ENCODE measurements around the gene ITPR2. TPM values are rescaled to one million over a fixed set of nuclear protein-coding genes. Genes with fewer than 3 reads are reported as not detected.
A peak's percentile ranks its signal among the peaks of the same experiment; 100 is the strongest.

ITPR2 gene
- total and polyA plus RNA-seq, 4 donors, result 1.5 to 84.8 (median 21.8) TPM

DNA sequence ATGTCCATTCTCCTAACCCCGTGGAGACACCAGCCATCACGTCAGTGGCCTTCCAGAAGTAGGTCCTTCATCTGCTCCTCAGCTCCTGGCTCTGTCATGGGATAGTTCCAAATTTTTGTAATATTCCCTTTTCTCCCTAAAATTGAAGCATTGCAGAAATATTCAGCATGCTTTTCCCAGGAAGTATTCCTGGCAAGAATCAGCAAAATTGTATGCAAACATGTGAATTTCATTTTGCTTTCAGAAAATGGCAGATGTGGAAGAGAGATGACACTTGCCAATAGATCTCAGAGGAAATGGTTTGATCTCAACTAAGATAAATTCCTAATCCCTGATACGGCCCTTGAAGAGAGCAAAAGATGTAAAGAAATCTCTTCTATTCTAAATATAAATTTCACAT, 298.9 kb downstream of the ITPR2 start:
- no peaks in the 10 kb centered on the region for H3K9me3 ChIP-seq (ENCODE audit: control insufficient read depth, low read length)
- no peaks in the 10 kb centered on the region for H3K27me3 ChIP-seq (ENCODE audit: control insufficient read depth in 1 of 2, insufficient read depth in 2 of 2, low read length in 1 of 2)
- 94 to 95% methylated on average over 3 of the region's 3 CpGs for WGBS, 2 donors
- H3K27ac ChIP-seq (ENCODE audit: low read depth in 1 of 2, low read length in 2 of 2), result no peak overlapping the region
- ATAC-seq (ENCODE audit: low FRiP score) (no peak), DNase-seq (no peak)
- H3K36me3 ChIP-seq (ENCODE audit: control insufficient read depth in 1 of 2, insufficient read depth in 2 of 2, low read length in 1 of 2), result no peaks in the 10 kb centered on the region
- no peak overlapping the region for H3K4me3 ChIP-seq (ENCODE audit: low read length in 2 of 2)
- intact Hi-C loops (cut with DNase I), result no loop called here
- H3K4me1 ChIP-seq (ENCODE audit: control insufficient read depth in 1 of 2, insufficient read depth in 2 of 2, low read length in 2 of 2), result peaks cover 0 to 2% of the 10 kb centered on the region in 2 donors

DNA sequence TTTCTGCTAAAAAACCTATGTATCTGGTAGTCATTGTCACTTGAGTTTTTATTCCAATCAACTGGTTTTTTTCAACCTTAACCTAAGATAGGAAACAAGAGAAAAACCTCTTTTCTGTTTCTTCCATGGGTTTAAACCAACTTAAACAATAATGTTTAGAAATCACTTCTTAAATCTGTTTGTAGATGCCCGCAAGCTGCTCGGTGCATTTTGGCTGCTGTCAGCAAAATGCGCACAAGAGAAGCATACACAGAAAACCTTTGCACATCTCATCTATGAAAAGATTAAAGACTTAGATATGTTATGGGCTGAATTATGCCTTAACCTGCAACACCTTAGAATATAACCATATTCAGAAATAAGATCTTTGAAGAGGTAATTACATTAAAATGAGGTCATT, 299.8 kb downstream of the ITPR2 start:
- DNase-seq (no peak), ATAC-seq (ENCODE audit: low FRiP score) (no peak)
- Histone ChIP-seq H3K9me3 (ENCODE audit: control insufficient read depth, low read length) (no peaks in the 10 kb centered on the region), H3K4me3 (ENCODE audit: low read length in 2 of 2) (no peak overlapping the region), H3K27me3 (ENCODE audit: control insufficient read depth in 1 of 2, insufficient read depth in 2 of 2, low read length in 1 of 2) (no peaks in the 10 kb centered on the region), H3K27ac (ENCODE audit: low read depth in 1 of 2, low read length in 2 of 2) (no peak overlapping the region), H3K4me1 (ENCODE audit: control insufficient read depth in 1 of 2, insufficient read depth in 2 of 2, low read length in 2 of 2) (peaks cover 0 to 2% of the 10 kb centered on the region in 2 donors), H3K36me3 (ENCODE audit: control insufficient read depth in 1 of 2, insufficient read depth in 2 of 2, low read length in 1 of 2) (no peaks in the 10 kb centered on the region)
- WGBS, 2 donors, result 96 to 97% methylated on average over 3 of the region's 3 CpGs
- intact Hi-C loops (cut with DNase I), result no loop called here

DNA sequence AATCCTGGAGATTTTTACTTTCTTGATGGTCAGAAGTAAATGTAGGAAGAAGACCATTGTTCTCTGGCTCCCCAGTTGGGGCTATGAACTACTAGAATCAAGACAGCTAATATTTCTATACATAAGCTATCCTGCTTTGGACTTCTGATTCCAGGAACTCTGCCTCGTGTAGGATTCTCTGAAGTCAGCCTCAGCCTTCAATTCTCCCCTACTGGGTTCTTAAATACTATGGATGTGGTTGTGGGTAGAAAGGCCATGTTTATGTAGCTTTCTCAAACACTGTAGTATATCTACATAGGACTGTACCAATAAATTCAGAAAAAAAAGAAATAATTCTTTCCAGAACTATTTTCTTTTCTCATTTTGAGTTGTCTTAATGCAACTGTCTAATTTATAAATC, 302.5 kb downstream of the ITPR2 start:
- Histone ChIP-seq H3K4me1 (ENCODE audit: control insufficient read depth in 1 of 2, insufficient read depth in 2 of 2, low read length in 2 of 2) (peaks cover 0 to 2% of the 10 kb centered on the region in 2 donors), H3K27ac (ENCODE audit: low read depth in 1 of 2, low read length in 2 of 2) (no peak overlapping the region), H3K9me3 (ENCODE audit: control insufficient read depth, low read length) (peaks cover 2% of the 10 kb centered on the region), H3K27me3 (ENCODE audit: control insufficient read depth in 1 of 2, insufficient read depth in 2 of 2, low read length in 1 of 2) (no peaks in the 10 kb centered on the region), H3K4me3 (ENCODE audit: low read length in 2 of 2) (no peak overlapping the region), H3K36me3 (ENCODE audit: control insufficient read depth in 1 of 2, insufficient read depth in 2 of 2, low read length in 1 of 2) (no peaks in the 10 kb centered on the region)
- 82 to 85% methylated on average over 1 of the region's 1 CpG for WGBS, 2 donors
- no peak for ATAC-seq (ENCODE audit: low FRiP score)
- intact Hi-C loops (cut with DNase I), result no loop called here
- DNase-seq, result no peak

DNA sequence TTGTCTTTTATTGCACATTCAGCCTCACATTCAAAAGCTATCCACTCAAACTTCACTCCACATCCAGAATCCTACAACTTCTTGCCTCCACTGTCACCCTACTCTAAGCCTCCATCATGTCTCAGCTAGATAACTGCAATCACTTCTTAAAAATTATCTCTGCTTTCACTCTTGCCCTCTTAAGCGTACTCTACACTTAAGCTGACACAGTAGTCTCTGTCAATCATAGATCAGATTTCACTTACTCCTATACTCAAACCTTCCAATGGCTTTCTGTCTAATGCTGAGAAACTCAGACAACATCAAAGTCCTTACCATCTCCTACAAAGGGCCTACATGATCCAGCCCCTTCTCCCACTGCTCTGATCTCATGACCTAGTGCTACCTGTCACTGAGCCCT, 304.1 kb downstream of the ITPR2 start:
- no peak overlapping the region for H3K27ac ChIP-seq (ENCODE audit: low read depth in 1 of 2, low read length in 2 of 2)
- peaks cover 0 to 2% of the 10 kb centered on the region in 2 donors for H3K4me1 ChIP-seq (ENCODE audit: control insufficient read depth in 1 of 2, insufficient read depth in 2 of 2, low read length in 2 of 2)
- H3K27me3 ChIP-seq (ENCODE audit: control insufficient read depth in 1 of 2, insufficient read depth in 2 of 2, low read length in 1 of 2), result no peaks in the 10 kb centered on the region
- ATAC-seq (ENCODE audit: low FRiP score), result no peak
- H3K9me3 ChIP-seq (ENCODE audit: control insufficient read depth, low read length), result peaks cover 2% of the 10 kb centered on the region
- no peaks in the 10 kb centered on the region for H3K36me3 ChIP-seq (ENCODE audit: control insufficient read depth in 1 of 2, insufficient read depth in 2 of 2, low read length in 1 of 2)
- intact Hi-C loops (cut with DNase I), result no loop called here
- 93 to 100% methylated on average over 1 of the region's 1 CpG for WGBS, 2 donors
- DNase-seq, result no peak
- no peak overlapping the region for H3K4me3 ChIP-seq (ENCODE audit: low read length in 2 of 2)

DNA sequence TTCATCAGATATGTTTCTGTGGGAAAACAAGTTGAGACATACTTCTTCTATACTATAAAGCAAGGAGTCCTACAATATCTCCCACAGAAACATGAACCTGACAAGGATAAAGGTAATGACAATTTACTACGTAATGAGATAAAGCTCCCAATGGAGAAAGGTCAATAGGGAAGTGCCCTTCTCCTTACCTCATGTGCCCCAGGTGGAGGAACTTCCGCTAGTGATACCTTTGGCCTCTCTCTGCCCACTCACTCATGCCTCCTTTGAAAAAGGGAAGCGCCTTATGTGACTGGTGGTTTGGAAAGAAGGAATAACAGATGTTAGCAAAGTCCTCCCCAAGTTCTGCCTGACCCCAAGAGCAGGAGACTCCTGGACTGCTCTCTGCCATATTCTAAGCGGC, 305.3 kb downstream of the ITPR2 start:
- DNase-seq (no peak), ATAC-seq (ENCODE audit: low FRiP score) (no peak)
- H3K9me3 ChIP-seq (ENCODE audit: control insufficient read depth, low read length), result peaks cover 2% of the 10 kb centered on the region
- peaks cover 0 to 2% of the 10 kb centered on the region in 2 donors for H3K4me1 ChIP-seq (ENCODE audit: control insufficient read depth in 1 of 2, insufficient read depth in 2 of 2, low read length in 2 of 2)
- H3K36me3 ChIP-seq (ENCODE audit: control insufficient read depth in 1 of 2, insufficient read depth in 2 of 2, low read length in 1 of 2), result no peaks in the 10 kb centered on the region
- H3K27ac ChIP-seq (ENCODE audit: low read depth in 1 of 2, low read length in 2 of 2), result peak overlapping the region in 1 of 2 donors; percentile 19
- H3K4me3 ChIP-seq (ENCODE audit: low read length in 2 of 2), result no peak overlapping the region
- intact Hi-C loops (cut with DNase I), result no loop called here
- no peaks in the 10 kb centered on the region for H3K27me3 ChIP-seq (ENCODE audit: control insufficient read depth in 1 of 2, insufficient read depth in 2 of 2, low read length in 1 of 2)
- 92 to 95% methylated on average over 4 of the region's 4 CpGs for WGBS, 2 donors

DNA sequence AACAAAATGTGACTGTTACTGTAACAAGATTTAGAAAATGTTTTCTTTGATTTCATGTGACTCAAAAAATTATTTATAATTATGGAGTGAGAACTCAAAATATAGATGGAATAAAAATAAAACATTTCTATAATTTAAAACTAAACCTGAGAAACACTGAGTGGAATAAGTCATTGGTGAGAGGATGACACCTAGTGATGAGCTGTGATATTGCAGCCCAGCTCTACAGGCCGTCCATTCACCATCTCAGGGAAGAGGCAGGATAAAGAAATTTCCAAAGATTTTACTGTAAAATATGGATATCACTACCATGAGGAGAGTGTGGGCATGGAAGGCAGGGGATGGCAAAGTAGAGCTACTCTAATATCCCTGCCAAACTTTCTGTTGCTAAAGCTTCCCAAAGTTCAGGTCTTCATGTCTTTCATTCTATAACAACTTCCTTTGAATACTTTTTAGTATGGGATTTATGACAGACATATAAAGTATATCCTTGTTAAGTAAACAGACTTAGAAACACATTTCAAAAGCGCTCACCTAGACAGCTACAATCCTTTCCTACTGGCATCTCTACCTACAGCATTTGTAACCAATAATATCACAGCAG, 308.0 kb downstream of the ITPR2 start:
- Histone ChIP-seq H3K4me3 (ENCODE audit: low read length in 2 of 2) (no peak overlapping the region), H3K9me3 (ENCODE audit: control insufficient read depth, low read length) (peaks cover 2% of the 10 kb centered on the region), H3K4me1 (ENCODE audit: control insufficient read depth in 1 of 2, insufficient read depth in 2 of 2, low read length in 2 of 2) (no peaks in the 10 kb centered on the region), H3K36me3 (ENCODE audit: control insufficient read depth in 1 of 2, insufficient read depth in 2 of 2, low read length in 1 of 2) (no peaks in the 10 kb centered on the region), H3K27ac (ENCODE audit: low read depth in 1 of 2, low read length in 2 of 2) (no peak overlapping the region), H3K27me3 (ENCODE audit: control insufficient read depth in 1 of 2, insufficient read depth in 2 of 2, low read length in 1 of 2) (no peaks in the 10 kb centered on the region)
- no peak for DNase-seq
- ATAC-seq (ENCODE audit: low FRiP score), result no peak
- intact Hi-C loops (cut with DNase I), result loop anchor here in 1 of 2 donors (5.0 kb wide), 1 partner anchor 413 kb away; no protein-coding TSS in a partner anchor
- 97 to 100% methylated on average over 2 of the region's 2 CpGs for WGBS, 2 donors

DNA sequence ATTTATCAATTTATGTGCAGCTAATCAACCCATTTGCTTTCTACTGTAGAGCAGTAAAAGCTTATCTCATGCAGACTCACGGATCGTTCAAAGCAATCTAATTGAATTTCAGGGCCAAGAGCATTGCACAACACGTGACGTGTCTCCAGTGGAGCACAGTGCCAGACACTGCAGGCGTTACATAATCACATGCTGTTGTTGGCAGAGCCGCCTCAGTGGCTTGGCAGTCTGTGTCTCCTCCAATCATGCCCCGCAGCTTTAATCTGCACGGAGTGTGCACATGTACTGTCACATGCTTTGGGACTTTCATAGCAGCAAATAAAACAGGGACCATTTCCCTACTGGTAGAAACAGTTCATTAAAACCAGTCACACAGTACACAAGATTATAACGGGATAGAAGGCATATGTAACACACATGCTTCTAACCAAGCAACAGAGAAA, 309.3 kb downstream of the ITPR2 start:
- ATAC-seq (ENCODE audit: low FRiP score) (peak; percentile 99), DNase-seq (peak; percentile 90 to 93)
- peaks cover 2% of the 10 kb centered on the region for H3K9me3 ChIP-seq (ENCODE audit: control insufficient read depth, low read length)
- H3K4me3 ChIP-seq (ENCODE audit: low read length in 2 of 2), result no peak overlapping the region
- no peaks in the 10 kb centered on the region for H3K27me3 ChIP-seq (ENCODE audit: control insufficient read depth in 1 of 2, insufficient read depth in 2 of 2, low read length in 1 of 2)
- no peaks in the 10 kb centered on the region for H3K36me3 ChIP-seq (ENCODE audit: control insufficient read depth in 1 of 2, insufficient read depth in 2 of 2, low read length in 1 of 2)
- 2% methylated on average over 9 of the region's 9 CpGs for WGBS, 2 donors
- no peak overlapping the region for H3K27ac ChIP-seq (ENCODE audit: low read depth in 1 of 2, low read length in 2 of 2)
- no peaks in the 10 kb centered on the region for H3K4me1 ChIP-seq (ENCODE audit: control insufficient read depth in 1 of 2, insufficient read depth in 2 of 2, low read length in 2 of 2)
- intact Hi-C loops (cut with DNase I), result loop anchor here in 1 of 2 donors (5.0 kb wide), 1 partner anchor 411 kb away; no protein-coding TSS in a partner anchor

DNA sequence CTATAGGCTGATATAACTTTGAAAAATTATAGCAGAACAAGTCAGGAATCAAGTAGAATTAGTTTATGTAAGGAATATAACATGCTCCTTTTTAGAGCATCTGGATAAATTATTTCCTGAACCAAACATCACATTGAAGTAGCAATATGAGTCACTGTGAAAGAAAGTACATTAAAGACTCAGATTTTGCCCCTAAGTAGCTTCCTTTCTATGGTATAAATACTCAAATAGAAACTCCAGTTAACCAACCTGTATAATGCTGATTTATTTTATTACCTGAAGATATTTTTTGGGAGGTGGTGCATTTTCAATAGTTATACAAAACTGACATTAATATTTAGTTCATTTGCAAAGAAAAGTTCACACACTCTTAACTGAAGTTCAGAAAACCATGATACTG, 312.1 kb downstream of the ITPR2 start:
- intact Hi-C loops (cut with DNase I), result loop anchor here in 1 of 2 donors (5.0 kb wide), 1 partner anchor 409 kb away; no protein-coding TSS in a partner anchor
- no peak for ATAC-seq (ENCODE audit: low FRiP score)
- DNase-seq, result no peak
- Histone ChIP-seq H3K4me1 (ENCODE audit: control insufficient read depth in 1 of 2, insufficient read depth in 2 of 2, low read length in 2 of 2) (no peaks in the 10 kb centered on the region), H3K27ac (ENCODE audit: low read depth in 1 of 2, low read length in 2 of 2) (no peak overlapping the region), H3K9me3 (ENCODE audit: control insufficient read depth, low read length) (peaks cover 2% of the 10 kb centered on the region), H3K4me3 (ENCODE audit: low read length in 2 of 2) (no peak overlapping the region), H3K27me3 (ENCODE audit: control insufficient read depth in 1 of 2, insufficient read depth in 2 of 2, low read length in 1 of 2) (no peaks in the 10 kb centered on the region), H3K36me3 (ENCODE audit: control insufficient read depth in 1 of 2, insufficient read depth in 2 of 2, low read length in 1 of 2) (no peaks in the 10 kb centered on the region)

DNA sequence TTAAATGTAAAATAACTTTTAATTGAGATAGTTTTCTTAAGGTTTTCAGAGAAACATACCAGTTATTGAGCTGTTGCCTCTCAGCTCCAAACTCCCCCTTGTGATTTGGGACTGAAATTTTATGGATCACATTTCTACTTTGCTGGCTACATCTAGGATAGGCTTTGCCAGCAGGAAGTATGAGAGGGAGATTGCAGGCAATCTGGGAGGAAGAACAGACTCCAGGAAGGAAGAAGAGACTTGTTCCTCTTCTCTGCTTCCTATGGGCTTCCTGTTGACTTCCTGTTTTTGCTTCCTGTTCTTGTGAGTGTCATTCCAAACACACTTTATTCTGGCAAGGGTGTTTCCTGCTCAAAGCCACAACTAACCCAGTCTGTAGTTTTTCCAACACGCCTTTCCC, 312.9 kb downstream of the ITPR2 start:
- intact Hi-C loops (cut with DNase I), result loop anchor here in 1 of 2 donors (5.0 kb wide), 1 partner anchor 408 kb away; no protein-coding TSS in a partner anchor
- no peaks in the 10 kb centered on the region for H3K36me3 ChIP-seq (ENCODE audit: control insufficient read depth in 1 of 2, insufficient read depth in 2 of 2, low read length in 1 of 2)
- ATAC-seq (ENCODE audit: low FRiP score) (no peak), DNase-seq (no peak)
- no peaks in the 10 kb centered on the region for H3K4me1 ChIP-seq (ENCODE audit: control insufficient read depth in 1 of 2, insufficient read depth in 2 of 2, low read length in 2 of 2)
- WGBS, 2 donors, result 50 to 97% methylated on average over 1 of the region's 1 CpG
- no peaks in the 10 kb centered on the region for H3K27me3 ChIP-seq (ENCODE audit: control insufficient read depth in 1 of 2, insufficient read depth in 2 of 2, low read length in 1 of 2)
- no peak overlapping the region for H3K4me3 ChIP-seq (ENCODE audit: low read length in 2 of 2)
- no peak overlapping the region for H3K27ac ChIP-seq (ENCODE audit: low read depth in 1 of 2, low read length in 2 of 2)
- H3K9me3 ChIP-seq (ENCODE audit: control insufficient read depth, low read length), result no peaks in the 10 kb centered on the region

Measured in aorta (tissue), 5 donors.